GM18858 (cell line): ENCODE results near the gene HTRA2.
"Not testable (repeated sequence)": the region's sequence is repeated elsewhere in the genome, so short reads cannot be mapped to it uniquely, and the experiment has no call there.

ENCODE experiments used
- ATAC-seq: cut with Tn5 transposase; IDR thresholded peaks from one replicate; pipeline ENCODE4 v1.9.1; 2021; ENCODE audit not compliant: unreplicated experiment

HTRA2 gene

GRCh38 chr2:74529357-74530238 is at the start of gene HTRA2, which contains the start of gene AUP1:
TSS of gene HTRA2 (plus strand) at chr2:74529933. CDS start at chr2:74530007, 74 bp downstream.
TSS of gene AUP1 (minus strand) at chr2:74529706. CDS start at chr2:74529629, 77 bp downstream.
- ATAC-seq, result peak; percentile 76

GRCh38 chr2:74481431-74481830 is 48.3 kb upstream of the HTRA2 start:
- ATAC-seq, result no peak

GRCh38 chr2:74481961-74482800 is 47.6 kb upstream of the HTRA2 start:
- ATAC-seq, result peak; percentile 26

GRCh38 chr2:74482801-74483674 is 46.7 kb upstream of the HTRA2 start, which contains the start of the genes CCDC142 and TTC31:
TSS of gene CCDC142 (minus strand) at chr2:74482998. CDS start at chr2:74482837, 161 bp downstream.
TSS of gene TTC31 (plus strand) at chr2:74483081. CDS start at chr2:74483096, 15 bp downstream.
- peak; percentile 78 for ATAC-seq

GRCh38 chr2:74483675-74484164 is 46.0 kb upstream of the HTRA2 start:
- ATAC-seq, result not testable (repeated sequence)

GRCh38 chr2:74486141-74486540 is 43.6 kb upstream of the HTRA2 start:
- no peak for ATAC-seq

GRCh38 chr2:74488643-74489481 is 40.9 kb upstream of the HTRA2 start:
- no peak for ATAC-seq

- no peak for ATAC-seq
Measured at GRCh38 chr2:74489906-74490305, 39.8 kb upstream of the HTRA2 start.

GRCh38 chr2:74491648-74492544 is 37.8 kb upstream of the HTRA2 start:
- ATAC-seq, result no peak

GRCh38 chr2:74493546-74493945 is 36.2 kb upstream of the HTRA2 start:
- no peak for ATAC-seq

GRCh38 chr2:74495440-74495839 is 34.3 kb upstream of the HTRA2 start:
- ATAC-seq, result no peak

GRCh38 chr2:74496997-74497776 is 32.5 kb upstream of the HTRA2 start:
- ATAC-seq, result no peak

- no peak for ATAC-seq
Measured at GRCh38 chr2:74497777-74498499, 31.8 kb upstream of the HTRA2 start.

GRCh38 chr2:74498500-74499266 is 31.1 kb upstream of the HTRA2 start:
- ATAC-seq, result no peak

- no peak for ATAC-seq
Measured at GRCh38 chr2:74499267-74499939, 30.3 kb upstream of the HTRA2 start, which contains the start of gene LBX2. TSS of gene LBX2 (minus strand) at chr2:74499603. CDS start at chr2:74499537, 66 bp downstream.
